H1 (cell line): Measurements from ENCODE around the gene NLRP12. TPM values are rescaled to one million over a fixed set of nuclear protein-coding genes. Genes with fewer than 3 reads are reported as not detected.

Experiments used
- CTCF ChIA-PET: fragments of 300-600 bp; sonication (Branson Sonifier 250); formaldehyde crosslinking; loops from one replicate; lab custom pipeline; 2021; ENCODE audit not compliant: partially characterized antibody; lab: Charles Lee
- POLR2A ChIA-PET: fragments of 300-600 bp; sonication (Branson Sonifier 250); formaldehyde crosslinking; loops from one replicate; lab custom pipeline; 2021; ENCODE audit warnings: inconsistent platforms; ENCODE audit not compliant: partially characterized antibody; lab: Charles Lee
- DNase-seq, 2 experiments: peaks; one replicate each; pipeline versions ENCODE4 v3.0.0 to v3.0.0-alpha.2; 2010 to 2022; ENCODE audit warnings: low spot score in 2 of 2, low read depth in 1 of 2, mixed read lengths in 1 of 2
- FAIRE-seq: peaks from 2 replicates; lab custom pipeline; 2011; peaks lifted over from hg19 to GRCh38; lab: Jason Lieb, UNC
- H2AFZ ChIP-seq: 2 replicates; pipeline ENCODE4 v1.8.1; 2012; ENCODE audit warnings: low read length, inconsistent platforms
- H2AK5ac ChIP-seq: 2 replicates; pipeline ENCODE4 v1.6.1; 2013; ENCODE audit warnings: low read depth, low read length
- H2BK120ac ChIP-seq: replicated peaks from 2 replicates; pipeline ENCODE3; 2013; ENCODE audit warnings: low read depth, low read length, inconsistent platforms
- H2BK12ac ChIP-seq: 2 replicates; pipeline ENCODE4 v1.6.1; 2013; ENCODE audit warnings: low read depth, low read length
- H2BK15ac ChIP-seq: 2 replicates; pipeline ENCODE4 v1.6.1; 2013; ENCODE audit warnings: low read length
- H2BK20ac ChIP-seq: 2 replicates; pipeline ENCODE4 v1.6.1; 2013; ENCODE audit warnings: low read length
- H2BK5ac ChIP-seq: 2 replicates; pipeline ENCODE4 v1.6.1; 2013; ENCODE audit warnings: low read depth, low read length
- H3K14ac ChIP-seq: 2 replicates; pipeline ENCODE4 v1.6.1; 2013; ENCODE audit warnings: inconsistent platforms; ENCODE audit not compliant: insufficient read length
- H3K18ac ChIP-seq: 2 replicates; pipeline ENCODE4 v1.6.1; 2013; ENCODE audit warnings: low read length; ENCODE audit errors: extremely low read depth
- H3K23ac ChIP-seq: 2 replicates; pipeline ENCODE4 v1.6.1; 2013; ENCODE audit warnings: inconsistent platforms; ENCODE audit not compliant: insufficient read length
- H3K23me2 ChIP-seq: 2 replicates; pipeline ENCODE4 v1.6.1; 2013; ENCODE audit warnings: low read depth, low read length
- H3K27ac ChIP-seq: 2 replicates; pipeline ENCODE4 v1.6.1; 2011; ENCODE audit warnings: low read depth, low read length, inconsistent platforms
- H3K27me3 ChIP-seq, 4 experiments: replicated peaks in 1 of 4; 1 replicate in 1 of 4; 2 replicates in 3 of 4; pipeline versions ENCODE4 v1.6.1 to v1.8.1; 2011 to 2013; ENCODE audit warnings: low read length in 3 of 4, mild to moderate bottlenecking in 3 of 4, inconsistent platforms in 2 of 4, mixed read lengths in 2 of 4, moderate library complexity in 1 of 4; ENCODE audit not compliant: control insufficient read depth in 3 of 4, insufficient read depth in 3 of 4; ENCODE audit errors: extremely low read depth in 1 of 4
- H3K36me3 ChIP-seq, 4 experiments: 2 replicates each; pipeline versions ENCODE4 v1.6.1 to v1.8.1; 2011 to 2013; ENCODE audit warnings: mild to moderate bottlenecking in 4 of 4, low read length in 3 of 4, moderate library complexity in 2 of 4, control low read depth in 1 of 4, inconsistent platforms in 1 of 4; ENCODE audit not compliant: insufficient read depth in 4 of 4, control insufficient read depth in 2 of 4
- H3K4ac ChIP-seq: replicated peaks from 2 replicates; pipeline ENCODE3; 2013; ENCODE audit warnings: low read length, low read depth, mixed read lengths, inconsistent platforms; ENCODE audit not compliant: insufficient read length
- H3K4me1 ChIP-seq, 4 experiments: replicated peaks in 1 of 4; 1 replicate in 1 of 4; 2 replicates in 3 of 4; pipeline versions ENCODE4 v1.6.1 to v1.8.1; 2011 to 2013; ENCODE audit warnings: low read length in 3 of 4, inconsistent platforms in 2 of 4, mixed read lengths in 1 of 4; ENCODE audit not compliant: insufficient read depth in 4 of 4, control insufficient read depth in 3 of 4
- H3K4me2 ChIP-seq, 2 experiments: 2 replicates each; pipeline versions ENCODE4 v1.6.1 to v1.8.1; 2011 to 2013; ENCODE audit warnings: low read depth in 2 of 2, low read length in 2 of 2, control low read depth in 1 of 2, inconsistent platforms in 1 of 2, mild to moderate bottlenecking in 1 of 2; ENCODE audit not compliant: insufficient read depth in 1 of 2
- H3K4me3 ChIP-seq, 4 experiments: fragments of 200-600, 300-600 bp in 1 of 4; sonication (generic), shearing (Covaris generic), sonication (Bioruptor Twin) in 1 of 4; 2 replicates each; pipeline versions ENCODE4 v1.5.1 to v1.8.1; 2011 to 2016; ENCODE audit warnings: low read length in 4 of 4, low read depth in 3 of 4, control low read depth in 2 of 4, inconsistent platforms in 2 of 4, mild to moderate bottlenecking in 2 of 4, mixed read lengths in 1 of 4, moderate library complexity in 1 of 4; ENCODE audit not compliant: insufficient read depth in 2 of 4; ENCODE audit errors: extremely low read depth in 1 of 4
- H3K56ac ChIP-seq: replicated peaks from 2 replicates; pipeline ENCODE3; 2013; ENCODE audit warnings: low read depth, mild to moderate bottlenecking, mixed read lengths, low read length, inconsistent platforms; ENCODE audit not compliant: insufficient read length
- H3K79me1 ChIP-seq: 2 replicates; pipeline ENCODE4 v1.6.1; 2013; ENCODE audit warnings: low read depth, low read length, control low read depth
- H3K79me2 ChIP-seq, 2 experiments: 2 replicates each; pipeline versions ENCODE4 v1.6.1 to v1.8.1; 2012 to 2013; ENCODE audit warnings: low read length in 2 of 2, mild to moderate bottlenecking in 2 of 2, inconsistent platforms in 1 of 2; ENCODE audit not compliant: insufficient read depth in 2 of 2, control insufficient read depth in 1 of 2
- H3K9ac ChIP-seq, 4 experiments: replicated peaks in 1 of 4; 1 replicate in 1 of 4; 2 replicates in 3 of 4; pipeline versions ENCODE4 v1.6.1 to v1.8.1; 2011 to 2013; ENCODE audit warnings: low read depth in 3 of 4, low read length in 3 of 4, control low read depth in 2 of 4, mild to moderate bottlenecking in 2 of 4, moderate library complexity in 2 of 4, inconsistent platforms in 1 of 4; ENCODE audit errors: extremely low read depth in 1 of 4
- H3K9me3 ChIP-seq, 2 experiments: 2 replicates each; pipeline versions ENCODE4 v1.6.1 to v1.8.1; 2012 to 2013; ENCODE audit warnings: mild to moderate bottlenecking in 2 of 2, moderate library complexity in 2 of 2, control low read depth in 1 of 2, inconsistent platforms in 1 of 2, low read depth in 1 of 2, low read length in 1 of 2, mixed read lengths in 1 of 2; ENCODE audit not compliant: insufficient read depth in 2 of 2
- H4K20me1 ChIP-seq, 2 experiments: replicated peaks in 1 of 2; 2 replicates each; pipeline versions ENCODE3 to v1.8.1; 2011 to 2013; ENCODE audit warnings: inconsistent platforms in 2 of 2, low read length in 2 of 2, mild to moderate bottlenecking in 1 of 2; ENCODE audit not compliant: insufficient read depth in 2 of 2, control insufficient read depth in 1 of 2
- H4K5ac ChIP-seq: 2 replicates; pipeline ENCODE4 v1.6.1; 2013; ENCODE audit warnings: low read length, low read depth, mixed read lengths, inconsistent platforms; ENCODE audit not compliant: insufficient read length
- H4K8ac ChIP-seq: 2 replicates; pipeline ENCODE4 v1.8.0; 2013; ENCODE audit warnings: mild to moderate bottlenecking, moderate library complexity, low read length, inconsistent platforms; ENCODE audit not compliant: insufficient read depth; ENCODE audit errors: extremely low read depth
- H4K91ac ChIP-seq: replicated peaks from 2 replicates; pipeline ENCODE3; 2013; ENCODE audit warnings: low read length, mixed read lengths, inconsistent platforms; ENCODE audit not compliant: insufficient read length
- ASH2L ChIP-seq: fragments of 200-600, 300-600 bp; sonication (generic); IDR thresholded peaks from one replicate; pipeline ENCODE4 v1.7.1; 2017; ENCODE audit warnings: low read length
- ATF2 ChIP-seq: IDR thresholded peaks from 2 replicates; pipeline ENCODE4 v1.6.1; 2012; ENCODE audit warnings: low read length, inconsistent platforms
- CHD2 ChIP-seq: IDR thresholded peaks from 2 replicates; pipeline ENCODE4 v1.6.1; 2012; ENCODE audit warnings: low read length, improper control_type of control experiment
- GTF2F1 ChIP-seq: IDR thresholded peaks from 2 replicates; pipeline ENCODE4 v1.6.1; 2012; ENCODE audit warnings: low read depth, low read length, improper control_type of control experiment, borderline replicate concordance
- KDM1A ChIP-seq: fragments of 200-600, 300-600 bp; sonication (generic); IDR thresholded peaks from 2 replicates; pipeline ENCODE4 v1.7.1; 2016; ENCODE audit warnings: mild to moderate bottlenecking, low read length, borderline replicate concordance
- NRF1 ChIP-seq: IDR thresholded peaks from 2 replicates; pipeline ENCODE4 v1.6.1; 2011; ENCODE audit warnings: mild to moderate bottlenecking, low read depth, low read length, improper control_type of control experiment
- RNF2 ChIP-seq: fragments of 200-900, 300-1000 bp; sonication (generic); IDR thresholded peaks from 2 replicates; pipeline ENCODE4 v1.7.1; 2016; ENCODE audit warnings: borderline replicate concordance, low read depth, mild to moderate bottlenecking, antibody characterized with exemption, low read length; ENCODE audit not compliant: poor library complexity, severe bottlenecking; ENCODE audit errors: missing control alignments
- RXRA ChIP-seq: IDR thresholded peaks from 2 replicates; pipeline ENCODE4 v1.6.1; 2011; ENCODE audit warnings: low read depth, mild to moderate bottlenecking, low read length, moderate library complexity; ENCODE audit not compliant: insufficient read depth
- TAF1 ChIP-seq: IDR thresholded peaks from 2 replicates; pipeline ENCODE4 v1.6.1; 2011; ENCODE audit warnings: mild to moderate bottlenecking, low read depth, low read length
- TCF12 ChIP-seq: IDR thresholded peaks from 2 replicates; pipeline ENCODE4 v1.6.1; 2011; ENCODE audit warnings: low read depth, mild to moderate bottlenecking, low read length
- TEAD4 ChIP-seq: IDR thresholded peaks from 2 replicates; pipeline ENCODE4 v1.6.1; 2012; ENCODE audit warnings: low read depth, low read length, inconsistent platforms, mixed read lengths
- WGBS, 2 experiments: shearing (Covaris generic) in 1 of 2; methylation state at CpG; one replicate each; pipeline versions ENCODE4 v1.1.6 to v1.1.7; 2013 to 2015; ENCODE audit warnings: low lambda C conversion rate in 2 of 2, mixed read lengths in 2 of 2, inconsistent platforms in 1 of 2, low coverage in 1 of 2, missing lambda C conversion rate in 1 of 2; ENCODE audit not compliant: insufficient replicate concordance in 2 of 2, insufficient coverage in 1 of 2, insufficient read length in 1 of 2; ENCODE audit errors: extremely low coverage in 1 of 2, missing lambda C conversion rate in 1 of 2; 5-methylcytosine and 5-hydroxymethylcytosine counted together
- polyA plus RNA-seq, 7 experiments: library from polyadenylated mRNA; depleted of rRNA in 3 of 7; stranded (reverse) in 5 of 7; unstranded in 2 of 7; fragments of >200 nt in 5 of 7; fragments of 200-250 nt in 2 of 7; gene quantifications; 1 replicate in 5 of 7; 2 replicates in 1 of 7; 4 replicates in 1 of 7; pipeline versions ENCODE4 v1.2.1 to v1.2.3, GENCODE V29; 2011 to 2013; ENCODE audit warnings: missing spikeins in 2 of 7, mixed read lengths in 2 of 7
- total RNA-seq: library from RNA; stranded (reverse); fragmentation: NEBNext Ultra II Directional; extraction: Animal tissue kit (Norgen Biotek cat#: 25700); gene quantifications from 2 replicates; pipeline ENCODE4 v1.2.1, GENCODE V29; 2021

NLRP12 gene
- total and polyA plus RNA-seq, 2 of the 8 experiments (the other 6 are each of a cell fraction or from before 2014, with no cell fraction given) = 1.0 to 1.8 TPM

- POLR2A ChIA-PET = interaction anchor here (1.3 to 1.4 kb wide), 2 partner anchors 9 to 16 kb away, joined by 3 to 5 read pairs; no protein-coding TSS in a partner anchor
- Histone ChIP-seq H3K27ac (no peak overlapping the region), H4K5ac (no peak overlapping the region)
- TF ChIP-seq NRF1 (no peak), TAF1 (no peak), CHD2 (no peak), TCF12 (no peak), KDM1A (no peak), ASH2L (no peak), RXRA (no peak), ATF2 (no peak), GTF2F1 (no peak), RNF2 (no peak), TEAD4 (no peak)
Measured at GRCh38 chr19:53826876-53827275, 2.8 kb upstream of the NLRP12 start.

More at GRCh38 chr19:53826876-53827275, 2.8 kb upstream of the NLRP12 start:
- Histone ChIP-seq H3K9me3 (no peaks in the 10 kb centered on the region), H4K8ac (no peak overlapping the region), H3K4me2 (no peak overlapping the region), H2BK120ac (no peak overlapping the region), H3K79me2 (peaks cover 0 to 3% of the 10 kb centered on the region in 2 experiments; a peak in 2 of 4 replicates), H3K4me3 (no peak overlapping the region), H3K4ac (no peak overlapping the region), H3K4me1 (peaks cover 0 to 14% (median 2%) of the 10 kb centered on the region in 4 experiments; a peak in 5 of 7 replicates), H3K27me3 (no peaks in the 10 kb centered on the region), H2BK12ac (peak overlapping the region; percentile 60; the same call in 1 of the 2 replicates), H2BK5ac (peak overlapping the region; percentile 74), H2AK5ac (0 out of 2 replicates have a peak overlapping the region, but pooled peaks have one; percentile 75), H3K36me3 (no peaks in the 10 kb centered on the region), H2AFZ (no peak overlapping the region), H3K9ac (no peak overlapping the region), H3K18ac (no peak overlapping the region; the same call in 1 of the 2 replicates), H2BK15ac (no peak overlapping the region), H3K23ac (no peak overlapping the region), H3K23me2 (no peaks in the 10 kb centered on the region), H4K91ac (peak overlapping the region; percentile 69), H4K20me1 (no peaks in the 10 kb centered on the region), H3K14ac (no peak overlapping the region), H3K56ac (no peak overlapping the region), H2BK20ac (no peak overlapping the region; the same call in 1 of the 2 replicates), H3K79me1 (no peaks in the 10 kb centered on the region)
- 91% methylated on average over 7 of the region's 7 CpGs; no CpG with 5 or more reads in 1 of the 2 experiments for WGBS, 2 experiments
- FAIRE-seq = no peak
- no peak for DNase-seq
- CTCF ChIA-PET = interaction anchor here (0.6 to 5.4 kb wide), 11 partner anchors 17 to 533 kb away, joined by 3 to 49 read pairs (median 3); no protein-coding TSS in a partner anchor
